Endothelial cell of umbilical vein (primary cell): Measurements from ENCODE around the gene DDIT3. TPM values are rescaled to one million over a fixed set of nuclear protein-coding genes. Genes with fewer than 3 reads are reported as not detected.

Experiments used
- BruUV-seq: library from RNA; stranded (reverse); fragments of 400-500 nt; replicated peaks from 2 replicates; lab custom pipeline; 2021; lab: Mats Ljungman, UMichigan
- CTCF ChIA-PET: fragments of 300-600, 350-600 bp; sonication (Branson Sonifier 250); formaldehyde crosslinking; loops from one replicate; lab custom pipeline; 2021; ENCODE audit warnings: antibody characterized with exemption, inconsistent platforms; lab: Charles Lee
- POLR2A ChIA-PET: fragments of 300-600, 350-600 bp; sonication (Branson Sonifier 250); formaldehyde crosslinking; loops from one replicate; lab custom pipeline; 2021; ENCODE audit warnings: antibody characterized with exemption, inconsistent platforms; lab: Charles Lee
- DNase-seq: peaks from one replicate; pipeline ENCODE4 v3.0.0-alpha.2; 2011; ENCODE audit warnings: low read depth, low spot score
- FAIRE-seq: peaks from 2 replicates; lab custom pipeline; 2011; peaks lifted over from hg19 to GRCh38; lab: Jason Lieb, UNC
- H2AFZ ChIP-seq: 2 replicates; pipeline ENCODE4 v1.6.0; 2012; ENCODE audit warnings: low read depth, low read length, control low read depth, inconsistent platforms
- H3K27ac ChIP-seq: 2 replicates; pipeline ENCODE4 v1.5.1; 2011; ENCODE audit warnings: low read depth, mild to moderate bottlenecking, control low read depth, low read length, moderate library complexity; ENCODE audit not compliant: insufficient read depth
- H3K27me3 ChIP-seq, 2 experiments: 2 replicates each; pipeline versions ENCODE4 v1.6.0 to v1.6.1; 2011; ENCODE audit warnings: low read length in 2 of 2, mixed read lengths in 1 of 2; ENCODE audit not compliant: control insufficient read depth in 2 of 2, insufficient read depth in 2 of 2
- H3K36me3 ChIP-seq, 2 experiments: 2 replicates in 1 of 2; 3 replicates in 1 of 2; pipeline ENCODE4 v1.5.1; 2011; ENCODE audit warnings: low read length in 2 of 2, mild to moderate bottlenecking in 1 of 2, moderate library complexity in 1 of 2; ENCODE audit not compliant: control insufficient read depth in 2 of 2, insufficient read depth in 2 of 2; ENCODE audit errors: extremely low read depth in 1 of 2
- H3K4me1 ChIP-seq: 3 replicates; pipeline ENCODE4 v1.5.1; 2011; ENCODE audit warnings: mild to moderate bottlenecking, low read length; ENCODE audit not compliant: control insufficient read depth, insufficient read depth; ENCODE audit errors: extremely low read depth
- H3K4me2 ChIP-seq: 2 replicates; pipeline ENCODE4 v1.6.1; 2011; ENCODE audit warnings: low read length, control low read depth, mixed read lengths; ENCODE audit not compliant: insufficient read depth
- H3K4me3 ChIP-seq, 3 experiments: fragments of 200-600 bp in 1 of 3; sonication (generic), shearing (Covaris generic) in 1 of 3; replicated peaks in 1 of 3; 2 replicates each; pipeline ENCODE4 v1.5.1; 2011 to 2016; ENCODE audit warnings: control low read depth in 3 of 3, low read length in 3 of 3, mild to moderate bottlenecking in 2 of 3, inconsistent platforms in 1 of 3, low read depth in 1 of 3, moderate library complexity in 1 of 3; ENCODE audit not compliant: insufficient read depth in 1 of 3
- H3K79me2 ChIP-seq: 2 replicates; pipeline ENCODE4 v1.6.0; 2012; ENCODE audit warnings: low read length, inconsistent platforms; ENCODE audit not compliant: control insufficient read depth, insufficient read depth
- H3K9ac ChIP-seq: replicated peaks from 2 replicates; pipeline ENCODE3; 2011; ENCODE audit warnings: low read length, control low read depth; ENCODE audit not compliant: insufficient read depth; ENCODE audit errors: extremely low read depth
- H3K9me1 ChIP-seq: replicated peaks from 3 replicates; pipeline ENCODE4 v1.6.0; 2011; ENCODE audit warnings: mild to moderate bottlenecking, low read length; ENCODE audit not compliant: control insufficient read depth, insufficient read depth; ENCODE audit errors: extremely low read depth
- H3K9me3 ChIP-seq: replicated peaks from 2 replicates; pipeline ENCODE4 v1.5.1; 2012; ENCODE audit warnings: low read length, inconsistent platforms; ENCODE audit not compliant: control insufficient read depth, insufficient read depth
- H4K20me1 ChIP-seq: replicated peaks from 2 replicates; pipeline ENCODE3; 2011; ENCODE audit warnings: mild to moderate bottlenecking, low read length; ENCODE audit not compliant: control insufficient read depth, insufficient read depth; ENCODE audit errors: extremely low read depth
- CTCF ChIP-seq, 2 donors: IDR thresholded peaks; 1 replicate in 1 of 2; 2 replicates in 1 of 2; pipeline ENCODE4 v1.5.1; 2011; ENCODE audit warnings: low read length in 2 of 2, mild to moderate bottlenecking in 2 of 2, moderate library complexity in 2 of 2, control low read depth in 1 of 2, inconsistent platforms in 1 of 2, low read depth in 1 of 2; ENCODE audit not compliant: insufficient read depth in 1 of 2; ENCODE audit errors: extremely low read depth in 1 of 2
- EZH2 ChIP-seq: IDR thresholded peaks from 2 replicates; pipeline ENCODE4 v1.6.1; 2012; ENCODE audit warnings: borderline replicate concordance, low read depth, mild to moderate bottlenecking, moderate library complexity, low read length, inconsistent platforms; ENCODE audit not compliant: severe bottlenecking
- FOS ChIP-seq: IDR thresholded peaks from 2 replicates; pipeline ENCODE4 v1.6.1; 2011; ENCODE audit warnings: mild to moderate bottlenecking, low read length, moderate library complexity, borderline replicate concordance; ENCODE audit not compliant: insufficient read depth
- GATA2 ChIP-seq: IDR thresholded peaks from 2 replicates; pipeline ENCODE4 v1.7.0; 2011; ENCODE audit warnings: low read depth, mild to moderate bottlenecking, moderate library complexity, mixed read lengths, low read length; ENCODE audit not compliant: insufficient read length, insufficient read depth
- JUN ChIP-seq: IDR thresholded peaks from 2 replicates; pipeline ENCODE4 v1.6.1; 2011; ENCODE audit warnings: borderline replicate concordance, low read depth; ENCODE audit not compliant: insufficient read length, insufficient read depth
- MAX ChIP-seq: IDR thresholded peaks from 2 replicates; pipeline ENCODE4 v1.6.1; 2011; ENCODE audit not compliant: insufficient read depth, insufficient read length
- MYC ChIP-seq: IDR thresholded peaks from one replicate; pipeline ENCODE4 v1.6.1; 2011; ENCODE audit warnings: mild to moderate bottlenecking, low read depth, low read length
- POLR2A ChIP-seq: IDR thresholded peaks from 2 replicates; pipeline ENCODE4 v1.6.1; 2012; ENCODE audit warnings: low read depth, mild to moderate bottlenecking, control low read depth, low read length
- POLR2AphosphoS5 ChIP-seq: IDR thresholded peaks from 2 replicates; pipeline ENCODE4 v1.6.1; 2012; ENCODE audit warnings: low read depth, mild to moderate bottlenecking, control low read depth, low read length, moderate library complexity; ENCODE audit not compliant: insufficient read depth
- dilution Hi-C: fragments of 300-500 bp; cut with MboI; formaldehyde crosslinking; loops from one replicate; pipeline ENCODE4 v1.15.0; 2019; ENCODE audit warnings: low sequenced_read_pairs; ENCODE audit not compliant: extremely low pct_ligation_motif_present
- intact Hi-C: fragments of 100-400 bp; cut with micrococcal nuclease; formaldehyde crosslinking; loops from one replicate; pipeline ENCODE4 v1.10.0; 2022
- polyA plus RNA-seq, 4 experiments: library from polyadenylated mRNA; depleted of rRNA in 3 of 4; stranded (reverse) in 3 of 4; unstranded in 1 of 4; fragments of >200 nt; gene quantifications; 2 replicates each; pipeline versions ENCODE4 v1.2.1 to v1.2.3, GENCODE V29; 2011 to 2012; ENCODE audit warnings: missing spikeins in 1 of 4
- total RNA-seq: library from RNA; stranded (reverse); gene quantifications from 2 replicates; pipeline ENCODE4 v1.2.3, GENCODE V29; 2021

DDIT3 gene
- total and polyA plus RNA-seq, 2 donors (not counting 3 experiments of a cell fraction or from before 2014, with no cell fraction given) = 13.7 to 22.0 TPM

- no peak overlapping the region for H2AFZ ChIP-seq
- intact Hi-C loops = no loop called here
- POLR2A ChIA-PET = no interaction called here
Measured at GRCh38 chr12:57476993-57477709, 43.2 kb downstream of the DDIT3 start.

More at GRCh38 chr12:57476993-57477709, 43.2 kb downstream of the DDIT3 start:
- H3K9me1 ChIP-seq = no peaks in the 10 kb centered on the region
- no peak for DNase-seq
- H3K9ac ChIP-seq = no peak overlapping the region
- dilution Hi-C loops = no loop called here
- no peaks in the 10 kb centered on the region for H4K20me1 ChIP-seq
- no peak overlapping the region for H3K27ac ChIP-seq
- H3K4me2 ChIP-seq = no peak overlapping the region
- CTCF ChIA-PET = interaction anchor here (1.1 to 1.4 kb wide), 2 partner anchors 10 to 18 kb away, joined by 3 to 5 read pairs; partner anchors contain the start of gene GLI1
- TF ChIP-seq EZH2 (no peak), CTCF (IDR thresholded peaks at IDR 0.05; ENCODE audit: extremely low read depth in 1 of 2, insufficient read depth in 1 of 2, low read depth in 1 of 2, low read length in 2 of 2) (no peak), POLR2AphosphoS5 (no peak), GATA2 (no peak), POLR2A (no peak), MYC (no peak), JUN (no peak), FOS (no peak), MAX (no peak)
- H3K27me3 ChIP-seq = peaks cover 51 to 56% of the 10 kb centered on the region in 2 experiments
- H3K36me3 ChIP-seq = no peaks in the 10 kb centered on the region
- BruUV-seq = no TSS peak
- no peaks in the 10 kb centered on the region for H3K79me2 ChIP-seq
- H3K4me3 ChIP-seq = no peak overlapping the region
- no peak for FAIRE-seq
- H3K9me3 ChIP-seq = no peaks in the 10 kb centered on the region
- H3K4me1 ChIP-seq = peaks cover 12% of the 10 kb centered on the region
